Vagina (tissue), 2 donors: Measurements from ENCODE around the gene PSPC1. TPM values are rescaled to one million over a fixed set of nuclear protein-coding genes. Genes with fewer than 3 reads are reported as not detected.
"Not testable (repeated sequence)": the region's sequence is repeated elsewhere in the genome, so short reads cannot be mapped to it uniquely, and the experiment has no call there.

Experiments
- DNase-seq, 2 donors: peaks; one replicate each; pipeline ENCODE4 v3.0.0-alpha.2; 2017; ENCODE audit errors: extremely low spot score in 2 of 2
- H3K27ac ChIP-seq: fragments of 200-600 bp; sonication (generic); one replicate; pipeline ENCODE4 v1.5.1; 2019
- H3K27me3 ChIP-seq: fragments of 200-600 bp; sonication (generic); one replicate; pipeline ENCODE4 v1.5.1; 2019
- H3K36me3 ChIP-seq, 2 donors: fragments of 200-600 bp; sonication (generic); one replicate each; pipeline ENCODE4 v1.5.1; 2017 to 2019
- H3K4me1 ChIP-seq: fragments of 200-600 bp; sonication (generic); one replicate; pipeline ENCODE4 v1.5.1; 2019
- H3K4me3 ChIP-seq, 2 donors: fragments of 200-600 bp; sonication (generic); 1 replicate in 1 of 2; 2 replicates in 1 of 2; pipeline ENCODE4 v1.5.1; 2016 to 2019
- H3K9me3 ChIP-seq: fragments of 200-600 bp; sonication (generic); one replicate; pipeline ENCODE4 v1.5.1; 2019
- CTCF ChIP-seq, 3 experiments: fragments of 450-650 bp in 2 of 3; fragments of 200-600 bp in 1 of 3; sonication (generic) in 1 of 3; IDR thresholded peaks; one replicate each; pipeline ENCODE4 v1.5.1; 2017 to 2019; ENCODE audit warnings: antibody characterized with exemption in 3 of 3, mild to moderate bottlenecking in 2 of 3, moderate library complexity in 2 of 3
- POLR2A ChIP-seq, 2 donors: fragments of 450-650 bp; IDR thresholded peaks; one replicate each; pipeline ENCODE4 v1.6.1; 2017; ENCODE audit warnings: antibody characterized with exemption in 2 of 2, mild to moderate bottlenecking in 2 of 2, moderate library complexity in 2 of 2
- POLR2AphosphoS5 ChIP-seq, 2 donors: sonication (generic); formaldehyde crosslinking; IDR thresholded peaks; one replicate each; pipeline ENCODE4 v1.9.0; 2017; ENCODE audit warnings: antibody characterized with exemption in 2 of 2, mild to moderate bottlenecking in 2 of 2, low read depth in 1 of 2; ENCODE audit not compliant: insufficient read depth in 1 of 2
- intact Hi-C: fragments of 100-400 bp; cut with DNase I; formaldehyde crosslinking; loops from one replicate; pipeline ENCODE4 v1.15.1; 2023
- total RNA-seq: library from RNA; depleted of rRNA; stranded (reverse); fragments of >200 nt; gene quantifications from one replicate; pipeline ENCODE4 v1.2.3, GENCODE V29; 2016

PSPC1 gene, protein sequence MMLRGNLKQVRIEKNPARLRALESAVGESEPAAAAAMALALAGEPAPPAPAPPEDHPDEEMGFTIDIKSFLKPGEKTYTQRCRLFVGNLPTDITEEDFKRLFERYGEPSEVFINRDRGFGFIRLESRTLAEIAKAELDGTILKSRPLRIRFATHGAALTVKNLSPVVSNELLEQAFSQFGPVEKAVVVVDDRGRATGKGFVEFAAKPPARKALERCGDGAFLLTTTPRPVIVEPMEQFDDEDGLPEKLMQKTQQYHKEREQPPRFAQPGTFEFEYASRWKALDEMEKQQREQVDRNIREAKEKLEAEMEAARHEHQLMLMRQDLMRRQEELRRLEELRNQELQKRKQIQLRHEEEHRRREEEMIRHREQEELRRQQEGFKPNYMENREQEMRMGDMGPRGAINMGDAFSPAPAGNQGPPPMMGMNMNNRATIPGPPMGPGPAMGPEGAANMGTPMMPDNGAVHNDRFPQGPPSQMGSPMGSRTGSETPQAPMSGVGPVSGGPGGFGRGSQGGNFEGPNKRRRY
- total RNA-seq = 68.0 TPM

- Histone ChIP-seq H3K4me3 (peak within 1 kb of the TSS; percentile 90 to 98), H3K27ac (peak within 1 kb of the TSS; percentile 91), H3K4me1 (peaks cover 11% of the 10 kb centered on the region)
- not testable (repeated sequence) for H3K36me3 ChIP-seq, H3K27me3 ChIP-seq, H3K9me3 ChIP-seq
- peak; percentile 97 to 98 for DNase-seq
- intact Hi-C loops = loop anchor here (5.0 kb wide), 1 partner anchor 79 kb away; the partner anchor contains the start of gene ZMYM5
- TF ChIP-seq POLR2AphosphoS5 (IDR thresholded peaks at IDR 0.05; ENCODE audit: insufficient read depth in 1 of 2, low read depth in 1 of 2) (peak; percentile 91 to 99), POLR2A (IDR thresholded peaks at IDR 0.05) (peak; percentile 36 to 92)
Observed at GRCh38 chr13:19782727-19783682, at the start of gene PSPC1. Gene PSPC1 (minus strand): TSS chr13:19782945. CDS start chr13:19782757, 188 bp downstream.

DNA sequence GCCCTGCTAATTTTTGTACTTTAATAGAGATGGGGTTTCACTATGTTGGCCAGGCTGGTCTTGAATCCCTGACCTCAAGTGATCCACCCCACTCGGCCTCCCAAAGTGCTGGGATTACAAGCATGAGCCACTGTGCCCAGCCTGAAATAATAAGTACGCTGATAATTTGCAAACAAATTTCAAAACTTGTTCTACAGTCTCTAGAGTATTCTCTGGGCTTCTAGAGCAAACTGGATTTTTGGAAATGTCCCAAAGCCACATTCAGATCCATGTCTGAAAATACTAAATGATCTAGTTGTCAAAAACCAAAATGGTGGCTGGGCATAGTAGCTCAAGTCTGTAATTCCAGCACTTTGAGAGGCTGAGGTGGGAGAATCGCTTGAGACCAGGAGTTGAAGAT, 39.9 kb upstream of the PSPC1 start:
- Histone ChIP-seq H3K27ac (no peak overlapping the region), H3K4me1 (peaks cover 3% of the 10 kb centered on the region), H3K27me3 (no peaks in the 10 kb centered on the region), H3K36me3 (peaks cover 0 to 13% of the 10 kb centered on the region in 2 donors), H3K4me3 (no peak overlapping the region), H3K9me3 (no peaks in the 10 kb centered on the region)
- TF ChIP-seq CTCF (IDR thresholded peaks at IDR 0.05) = no peak
- no peak for TF ChIP-seq POLR2AphosphoS5 (IDR thresholded peaks at IDR 0.05; ENCODE audit: insufficient read depth in 1 of 2, low read depth in 1 of 2)
- TF ChIP-seq POLR2A (IDR thresholded peaks at IDR 0.05) = no peak
- intact Hi-C loops = no loop called here
- no peak for DNase-seq

DNA sequence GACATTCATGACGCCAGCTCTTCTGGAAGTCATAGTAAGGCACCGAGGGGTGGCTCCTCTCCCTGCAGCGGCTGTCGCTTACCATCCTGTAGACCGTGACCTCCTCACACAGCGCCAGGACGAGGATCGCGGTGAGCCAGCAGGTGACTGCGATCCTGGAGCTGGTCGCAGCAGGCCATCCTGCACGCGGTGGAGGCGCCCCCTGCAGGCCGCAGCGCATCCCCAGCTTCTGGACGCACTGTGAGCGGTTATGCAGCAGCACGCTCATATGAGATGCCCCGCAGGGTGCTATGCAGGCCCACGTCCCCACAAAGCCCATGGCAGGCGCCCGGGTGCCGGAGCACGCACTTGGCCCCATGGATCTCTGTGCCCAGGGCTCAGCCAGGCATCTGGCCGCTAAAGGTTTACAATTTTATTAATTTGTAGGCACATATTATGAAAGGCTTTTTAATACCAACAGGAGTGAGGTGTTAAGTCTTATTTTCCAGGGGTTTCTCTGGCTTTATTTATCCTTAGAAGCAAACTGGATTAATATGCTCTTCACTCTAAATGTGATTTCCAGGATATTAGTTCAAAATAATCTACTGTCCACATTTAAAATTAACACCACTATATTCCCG, 35.6 kb upstream of the PSPC1 start:
- intact Hi-C loops = no loop called here
- TF ChIP-seq POLR2A (IDR thresholded peaks at IDR 0.05) = no peak
- no peak for TF ChIP-seq CTCF (IDR thresholded peaks at IDR 0.05)
- no peak for TF ChIP-seq POLR2AphosphoS5 (IDR thresholded peaks at IDR 0.05; ENCODE audit: insufficient read depth in 1 of 2, low read depth in 1 of 2)
- H3K36me3 ChIP-seq = peaks cover 0 to 18% of the 10 kb centered on the region in 2 donors
- H3K4me1 ChIP-seq = peaks cover 3% of the 10 kb centered on the region
- no peak overlapping the region for H3K27ac ChIP-seq
- no peak overlapping the region for H3K4me3 ChIP-seq
- no peak for DNase-seq
- H3K9me3 ChIP-seq = no peaks in the 10 kb centered on the region
- no peaks in the 10 kb centered on the region for H3K27me3 ChIP-seq

- intact Hi-C loops = no loop called here
- no peak for DNase-seq
- TF ChIP-seq POLR2A (IDR thresholded peaks at IDR 0.05) (no peak), POLR2AphosphoS5 (IDR thresholded peaks at IDR 0.05; ENCODE audit: insufficient read depth in 1 of 2, low read depth in 1 of 2) (no peak), CTCF (IDR thresholded peaks at IDR 0.05) (no peak)
- H3K36me3 ChIP-seq = peaks cover 0 to 18% of the 10 kb centered on the region in 2 donors
- H3K9me3 ChIP-seq = no peaks in the 10 kb centered on the region
- H3K27me3 ChIP-seq = no peaks in the 10 kb centered on the region
- H3K27ac ChIP-seq = no peak overlapping the region
- H3K4me3 ChIP-seq = no peak overlapping the region
- H3K4me1 ChIP-seq = peaks cover under 1% of the 10 kb centered on the region
Observed at GRCh38 chr13:19817510-19818158, 34.9 kb upstream of the PSPC1 start.
